ENCODE measurements around the gene SOHLH2.

The SOHLH2 gene

GRCh38 chr13:36210738-36211137 lies 3.6 kb downstream of the SOHLH2 start:
- H3K4me1 ChIP-seq (ENCODE audit: control insufficient read depth in 1 of 2, insufficient read depth in 1 of 2, low read depth in 1 of 2, low read length in 1 of 2), result no peaks in the 10 kb centered on the region
- H3K27me3 ChIP-seq, result no peaks in the 10 kb centered on the region
- no peak for TF ChIP-seq CTCF (IDR thresholded peaks at IDR 0.05)
- H3K27ac ChIP-seq, result no peak overlapping the region
- H3K9me3 ChIP-seq, result no peaks in the 10 kb centered on the region
- no peak overlapping the region for H3K4me3 ChIP-seq (ENCODE audit: low read depth in 1 of 2, low read length in 1 of 2)
- H3K36me3 ChIP-seq, result no peaks in the 10 kb centered on the region

GRCh38 chr13:36207672-36208071 lies 6.7 kb downstream of the SOHLH2 start:
- Histone ChIP-seq H3K27ac (no peak overlapping the region), H3K9me3 (no peaks in the 10 kb centered on the region), H3K4me3 (ENCODE audit: low read depth in 1 of 2, low read length in 1 of 2) (no peak overlapping the region), H3K36me3 (no peaks in the 10 kb centered on the region), H3K27me3 (no peaks in the 10 kb centered on the region), H3K4me1 (ENCODE audit: control insufficient read depth in 1 of 2, insufficient read depth in 1 of 2, low read depth in 1 of 2, low read length in 1 of 2) (no peaks in the 10 kb centered on the region)
- TF ChIP-seq CTCF (IDR thresholded peaks at IDR 0.05), result no peak

DNA sequence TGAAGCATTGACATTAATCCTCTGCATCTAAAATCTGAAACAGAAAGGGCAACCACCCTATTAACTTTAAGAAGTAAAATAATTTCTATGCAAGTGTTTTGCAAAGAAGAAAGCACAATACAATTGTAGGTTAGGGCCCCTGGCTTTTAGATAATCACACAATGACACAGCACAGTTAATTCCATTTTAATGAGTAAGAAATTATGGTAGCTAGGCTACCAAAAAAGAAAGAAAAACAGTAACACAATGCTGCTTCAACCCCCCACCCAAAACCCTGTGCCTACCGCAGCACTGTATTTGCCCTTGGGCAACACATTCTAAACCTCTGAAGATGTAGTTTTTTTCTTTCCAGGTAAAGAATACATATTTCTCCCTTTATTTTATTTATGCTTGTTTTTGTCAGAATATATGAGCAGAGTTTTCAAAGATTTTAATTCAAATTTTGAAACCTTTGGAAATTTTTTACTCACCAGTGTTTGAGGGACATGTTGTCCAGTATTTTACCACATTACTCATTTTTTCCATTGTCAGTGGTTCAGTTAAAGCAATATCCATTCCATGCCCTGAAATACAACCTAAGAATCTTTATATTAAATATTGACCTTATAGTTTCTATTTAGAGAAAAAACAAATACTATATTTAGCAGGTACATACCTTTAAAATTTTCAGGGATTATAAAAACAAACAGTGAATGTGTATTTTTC lies 21.1 kb downstream of the SOHLH2 start:
- no peak overlapping the region for H3K27ac ChIP-seq
- no peaks in the 10 kb centered on the region for H3K4me1 ChIP-seq (ENCODE audit: control insufficient read depth in 1 of 2, insufficient read depth in 1 of 2, low read depth in 1 of 2, low read length in 1 of 2)
- H3K36me3 ChIP-seq, result no peaks in the 10 kb centered on the region
- TF ChIP-seq CTCF (IDR thresholded peaks at IDR 0.05), result no peak
- H3K9me3 ChIP-seq, result no peaks in the 10 kb centered on the region
- H3K4me3 ChIP-seq (ENCODE audit: low read depth in 1 of 2, low read length in 1 of 2), result no peak overlapping the region
- no peaks in the 10 kb centered on the region for H3K27me3 ChIP-seq

DNA sequence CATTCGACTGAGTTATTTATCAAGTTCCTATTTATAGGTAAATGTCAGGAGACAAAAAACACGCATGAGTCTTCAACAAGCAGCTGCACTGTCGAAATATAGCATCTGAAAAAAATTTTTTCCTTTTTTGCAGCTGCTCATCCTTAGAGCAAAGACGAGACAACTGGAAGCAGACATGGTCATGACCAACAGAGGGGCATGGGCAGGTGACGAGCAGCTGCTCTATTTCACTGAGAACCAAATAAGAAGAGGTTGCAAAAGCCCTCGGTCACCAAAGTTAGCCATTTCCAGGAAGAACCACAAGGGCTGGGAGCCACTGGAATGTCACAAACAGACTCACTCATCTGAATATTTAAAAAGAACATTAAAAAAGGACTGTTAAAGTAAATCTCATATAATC lies 22.2 kb downstream of the SOHLH2 start:
- H3K36me3 ChIP-seq, result no peaks in the 10 kb centered on the region
- H3K27me3 ChIP-seq, result no peaks in the 10 kb centered on the region
- no peaks in the 10 kb centered on the region for H3K9me3 ChIP-seq
- H3K4me3 ChIP-seq (ENCODE audit: low read depth in 1 of 2, low read length in 1 of 2), result no peak overlapping the region
- TF ChIP-seq CTCF (IDR thresholded peaks at IDR 0.05), result no peak
- no peak overlapping the region for H3K27ac ChIP-seq
- no peaks in the 10 kb centered on the region for H3K4me1 ChIP-seq (ENCODE audit: control insufficient read depth in 1 of 2, insufficient read depth in 1 of 2, low read depth in 1 of 2, low read length in 1 of 2)

DNA sequence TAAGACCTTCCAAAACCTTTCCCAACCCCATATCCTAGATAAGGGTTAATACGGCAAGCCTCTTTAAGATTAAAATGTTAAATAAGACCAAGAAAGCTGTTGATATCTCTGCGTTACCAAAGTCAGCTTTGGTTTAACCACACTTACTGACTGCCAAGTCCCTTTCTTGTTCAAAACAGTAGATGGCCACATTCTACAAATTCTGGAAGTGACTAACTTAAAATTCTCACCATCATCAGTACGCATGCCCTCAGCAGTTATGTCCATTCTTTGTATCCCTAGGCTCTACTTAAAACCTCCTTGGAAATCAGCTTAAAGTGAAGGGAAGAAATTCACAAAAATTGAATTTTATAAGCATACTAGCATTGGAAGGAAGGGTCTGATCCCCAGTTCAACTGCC lies 23.6 kb downstream of the SOHLH2 start:
- Histone ChIP-seq H3K4me1 (ENCODE audit: control insufficient read depth in 1 of 2, insufficient read depth in 1 of 2, low read depth in 1 of 2, low read length in 1 of 2) (no peaks in the 10 kb centered on the region), H3K27ac (no peak overlapping the region), H3K36me3 (no peaks in the 10 kb centered on the region), H3K9me3 (no peaks in the 10 kb centered on the region), H3K27me3 (no peaks in the 10 kb centered on the region), H3K4me3 (ENCODE audit: low read depth in 1 of 2, low read length in 1 of 2) (no peak overlapping the region)
- TF ChIP-seq CTCF (IDR thresholded peaks at IDR 0.05), result no peak

Data from neutrophil (primary cell).